NB4 (cell line): ENCODE measurements around the gene SS18L1.

Source experiments
- MYC ChIP-seq: IDR thresholded peaks from 2 replicates; pipeline ENCODE4 v1.6.1; 2011; ENCODE audit warnings: low read depth, low read length
- POLR2A ChIP-seq: IDR thresholded peaks from 2 replicates; pipeline ENCODE4 v1.6.1; 2011; ENCODE audit warnings: mild to moderate bottlenecking; ENCODE audit not compliant: insufficient read length; ENCODE audit errors: extremely low read depth
- TF ChIP-seq, protein P1 (sequence below): IDR thresholded peaks from one replicate; pipeline ENCODE4 v1.5.1; 2012; ENCODE audit warnings: low read depth, low read length
- TF ChIP-seq, protein P2 (sequence below): IDR thresholded peaks from 2 replicates; pipeline ENCODE4 v1.6.1; 2011; ENCODE audit warnings: low read depth, low read length

DNA sequence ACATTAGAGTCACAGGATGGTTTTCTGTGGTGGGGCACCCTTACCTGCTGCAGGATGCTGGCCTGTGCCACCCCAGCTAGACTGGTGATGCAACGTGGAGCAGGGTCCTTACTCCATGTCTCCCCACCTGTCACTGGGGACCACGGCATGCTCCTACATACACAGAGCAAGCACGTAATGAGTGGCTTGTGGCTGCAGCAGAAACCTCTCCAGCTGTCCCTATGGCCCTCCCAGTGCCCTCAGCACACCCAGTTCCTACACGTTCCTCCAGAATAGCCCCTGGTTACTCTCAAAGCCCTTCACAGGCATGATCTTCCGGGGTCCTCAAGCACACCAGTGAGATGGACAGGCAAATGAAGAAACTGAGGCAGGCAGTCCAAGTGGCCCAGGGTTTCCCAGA, 24.5 kb upstream of the SS18L1 start:
- no peak for TF ChIP-seq POLR2A
- TF ChIP-seq, protein P1, sequence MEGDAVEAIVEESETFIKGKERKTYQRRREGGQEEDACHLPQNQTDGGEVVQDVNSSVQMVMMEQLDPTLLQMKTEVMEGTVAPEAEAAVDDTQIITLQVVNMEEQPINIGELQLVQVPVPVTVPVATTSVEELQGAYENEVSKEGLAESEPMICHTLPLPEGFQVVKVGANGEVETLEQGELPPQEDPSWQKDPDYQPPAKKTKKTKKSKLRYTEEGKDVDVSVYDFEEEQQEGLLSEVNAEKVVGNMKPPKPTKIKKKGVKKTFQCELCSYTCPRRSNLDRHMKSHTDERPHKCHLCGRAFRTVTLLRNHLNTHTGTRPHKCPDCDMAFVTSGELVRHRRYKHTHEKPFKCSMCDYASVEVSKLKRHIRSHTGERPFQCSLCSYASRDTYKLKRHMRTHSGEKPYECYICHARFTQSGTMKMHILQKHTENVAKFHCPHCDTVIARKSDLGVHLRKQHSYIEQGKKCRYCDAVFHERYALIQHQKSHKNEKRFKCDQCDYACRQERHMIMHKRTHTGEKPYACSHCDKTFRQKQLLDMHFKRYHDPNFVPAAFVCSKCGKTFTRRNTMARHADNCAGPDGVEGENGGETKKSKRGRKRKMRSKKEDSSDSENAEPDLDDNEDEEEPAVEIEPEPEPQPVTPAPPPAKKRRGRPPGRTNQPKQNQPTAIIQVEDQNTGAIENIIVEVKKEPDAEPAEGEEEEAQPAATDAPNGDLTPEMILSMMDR, result no peak
- no peak for TF ChIP-seq MYC
- TF ChIP-seq, protein P2, sequence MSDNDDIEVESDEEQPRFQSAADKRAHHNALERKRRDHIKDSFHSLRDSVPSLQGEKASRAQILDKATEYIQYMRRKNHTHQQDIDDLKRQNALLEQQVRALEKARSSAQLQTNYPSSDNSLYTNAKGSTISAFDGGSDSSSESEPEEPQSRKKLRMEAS, result no peak
